HEK293 (cell line): ENCODE data around the gene ADCY1.
"Not testable (repeated sequence)": the region's sequence is repeated elsewhere in the genome, so short reads cannot be mapped to it uniquely, and the experiment has no call there.

Experiments used
- CTCF ChIP-seq: fragments of 450-650 bp; formaldehyde crosslinking; IDR thresholded peaks from 2 replicates; pipeline ENCODE4 v1.5.1; 2016; ENCODE audit warnings: missing biosample characterization, missing genetic modification characterization
- SETDB1 ChIP-seq: IDR thresholded peaks from one replicate; pipeline ENCODE4 v1.6.1; 2017; ENCODE audit warnings: mild to moderate bottlenecking, low read length, moderate library complexity, mixed read lengths; ENCODE audit not compliant: insufficient read length
- ZNF121 ChIP-seq: fragments of 450-650 bp; formaldehyde crosslinking; IDR thresholded peaks from 2 replicates; pipeline ENCODE4 v1.5.1; 2016; ENCODE audit warnings: missing biosample characterization, missing genetic modification characterization
- ZNF324 ChIP-seq: fragments of 450-650 bp; formaldehyde crosslinking; IDR thresholded peaks from 2 replicates; pipeline ENCODE4 v1.5.1; 2016; ENCODE audit warnings: missing biosample characterization, missing genetic modification characterization
- ZNF362 ChIP-seq: fragments of 450-650 bp; formaldehyde crosslinking; IDR thresholded peaks from 2 replicates; pipeline ENCODE4 v1.5.1; 2016; ENCODE audit warnings: missing biosample characterization, missing genetic modification characterization
- ZNF518A ChIP-seq: fragments of 450-650 bp; formaldehyde crosslinking; conservative IDR thresholded peaks from 2 replicates; pipeline ENCODE4 v1.5.1; 2016; ENCODE audit warnings: low read depth, missing biosample characterization, missing genetic modification characterization
- ZNF548 ChIP-seq: fragments of 450-650 bp; formaldehyde crosslinking; IDR thresholded peaks from 2 replicates; pipeline ENCODE4 v1.5.1; 2016; ENCODE audit warnings: missing biosample characterization, missing genetic modification characterization
- ZNF629 ChIP-seq: fragments of 450-650 bp; formaldehyde crosslinking; IDR thresholded peaks from 2 replicates; pipeline ENCODE4 v1.5.1; 2017; ENCODE audit warnings: missing biosample characterization, missing genetic modification characterization
- ZNF660 ChIP-seq: fragments of 450-650 bp; IDR thresholded peaks from 2 replicates; pipeline ENCODE4 v1.5.1; 2018; ENCODE audit warnings: missing biosample characterization, mild to moderate bottlenecking, missing genetic modification characterization

- TF ChIP-seq CTCF (tag by site-specific recombination); SETDB1; ZNF629 (tag by site-specific recombination); ZNF362 (tag by site-specific recombination); ZNF324; ZNF121; ZNF548 (tag by site-specific recombination); ZNF518A; ZNF660 (tag by site-specific recombination): not testable (repeated sequence)
These were observed 29.0 kb upstream of the ADCY1 start for GRCh38 chr7:45545105-45545710.
